ENCODE data around the gene ZNF141.
A peak's percentile ranks its signal among the peaks of the same experiment; 100 is the strongest.
"Not testable (repeated sequence)": the region's sequence is repeated elsewhere in the genome, so short reads cannot be mapped to it uniquely, and the experiment has no call there.

The ZNF141 gene

DNA sequence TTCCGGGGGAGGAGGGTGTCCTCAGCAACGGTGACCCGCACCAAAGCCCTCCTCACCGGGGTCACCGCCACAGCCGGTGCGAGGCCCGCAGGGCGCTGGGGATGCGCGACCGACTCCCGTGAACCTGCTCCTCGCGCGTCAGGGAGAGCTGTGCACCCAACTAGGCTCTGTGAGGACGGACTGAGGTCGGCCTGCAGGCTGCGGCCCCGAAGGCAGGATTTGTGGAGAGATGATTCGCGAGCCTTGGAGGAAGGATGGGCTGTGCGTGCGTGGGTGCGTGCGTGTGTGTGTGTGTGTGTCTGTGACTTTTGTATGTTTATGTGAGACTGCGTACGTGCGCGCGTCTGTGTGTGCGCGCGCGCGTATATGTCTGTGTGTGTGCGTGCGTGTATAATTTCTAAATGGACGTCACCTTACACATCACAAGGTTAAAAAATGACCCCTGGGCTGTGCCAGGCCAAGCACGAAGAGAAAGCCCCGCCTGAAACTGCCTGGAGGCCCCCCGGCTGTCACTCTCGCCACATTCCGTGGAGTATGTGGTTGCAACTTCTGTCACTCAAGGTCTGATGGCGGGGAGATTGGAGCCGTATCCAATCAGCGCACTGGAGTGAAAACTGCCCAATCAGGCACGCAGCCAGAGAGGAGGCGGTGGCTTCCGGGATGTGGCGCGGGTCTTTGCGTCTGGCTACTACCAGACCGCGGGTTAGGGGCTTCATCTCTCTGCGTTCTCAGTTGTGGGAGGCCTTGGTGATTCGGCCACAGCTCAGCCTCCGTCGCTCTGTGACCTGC, at the start of gene ZNF141:
TSS of gene ZNF141 (plus strand) at position 672 of the 789 bp plus-strand sequence. CDS start 170 bp downstream, outside the sequence.
- peak; percentile 99 for DNase-seq (ENCODE audit: low spot score)
- TF ChIP-seq, protein P1, sequence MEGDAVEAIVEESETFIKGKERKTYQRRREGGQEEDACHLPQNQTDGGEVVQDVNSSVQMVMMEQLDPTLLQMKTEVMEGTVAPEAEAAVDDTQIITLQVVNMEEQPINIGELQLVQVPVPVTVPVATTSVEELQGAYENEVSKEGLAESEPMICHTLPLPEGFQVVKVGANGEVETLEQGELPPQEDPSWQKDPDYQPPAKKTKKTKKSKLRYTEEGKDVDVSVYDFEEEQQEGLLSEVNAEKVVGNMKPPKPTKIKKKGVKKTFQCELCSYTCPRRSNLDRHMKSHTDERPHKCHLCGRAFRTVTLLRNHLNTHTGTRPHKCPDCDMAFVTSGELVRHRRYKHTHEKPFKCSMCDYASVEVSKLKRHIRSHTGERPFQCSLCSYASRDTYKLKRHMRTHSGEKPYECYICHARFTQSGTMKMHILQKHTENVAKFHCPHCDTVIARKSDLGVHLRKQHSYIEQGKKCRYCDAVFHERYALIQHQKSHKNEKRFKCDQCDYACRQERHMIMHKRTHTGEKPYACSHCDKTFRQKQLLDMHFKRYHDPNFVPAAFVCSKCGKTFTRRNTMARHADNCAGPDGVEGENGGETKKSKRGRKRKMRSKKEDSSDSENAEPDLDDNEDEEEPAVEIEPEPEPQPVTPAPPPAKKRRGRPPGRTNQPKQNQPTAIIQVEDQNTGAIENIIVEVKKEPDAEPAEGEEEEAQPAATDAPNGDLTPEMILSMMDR (IDR thresholded peaks at IDR 0.05; ENCODE audit: extremely low read depth, missing control alignments): no peak

DNA sequence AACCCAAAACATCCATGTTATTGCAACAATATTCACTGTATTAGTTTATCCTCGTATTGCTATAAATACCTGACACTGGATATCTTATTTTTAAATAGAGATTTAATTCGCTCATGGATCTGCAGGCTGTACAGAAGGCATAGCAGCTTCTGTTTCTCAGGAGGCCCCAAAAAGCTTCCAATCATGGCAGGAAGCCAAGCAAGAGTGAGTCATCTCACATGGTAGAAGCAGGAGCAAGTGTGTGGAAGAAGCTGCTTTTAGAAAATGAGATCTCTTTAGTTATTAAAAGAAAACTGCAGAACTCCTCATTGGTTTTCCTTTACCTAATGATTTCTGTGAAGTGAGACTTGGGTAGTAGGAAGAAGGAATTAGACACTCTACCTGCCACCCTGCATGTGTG, 48.7 kb upstream of the ZNF141 start:
- no peak for DNase-seq (ENCODE audit: low spot score)
- TF ChIP-seq, protein P1 (IDR thresholded peaks at IDR 0.05; ENCODE audit: extremely low read depth, missing control alignments): no peak

DNA sequence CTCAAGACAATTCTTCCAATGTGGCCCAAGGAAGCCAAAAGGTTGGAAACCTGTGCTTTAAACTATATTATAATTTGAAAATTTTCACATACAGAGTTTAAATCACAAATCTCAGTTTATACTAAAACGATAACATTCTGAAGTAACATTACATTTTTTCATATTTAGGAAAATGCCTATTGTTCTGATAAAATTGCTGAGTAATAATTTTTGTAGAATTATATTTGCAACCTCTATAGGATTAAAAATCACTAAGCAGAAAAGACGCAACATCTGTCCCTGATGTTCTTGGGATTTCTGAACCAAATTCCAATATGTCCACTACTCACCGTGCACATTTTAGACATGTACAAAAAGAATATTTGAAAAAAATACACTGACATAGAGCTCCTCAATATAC, 42.9 kb upstream of the ZNF141 start:
- no peak for DNase-seq (ENCODE audit: low spot score)
- TF ChIP-seq, protein P1 (IDR thresholded peaks at IDR 0.05; ENCODE audit: extremely low read depth, missing control alignments): no peak

DNA sequence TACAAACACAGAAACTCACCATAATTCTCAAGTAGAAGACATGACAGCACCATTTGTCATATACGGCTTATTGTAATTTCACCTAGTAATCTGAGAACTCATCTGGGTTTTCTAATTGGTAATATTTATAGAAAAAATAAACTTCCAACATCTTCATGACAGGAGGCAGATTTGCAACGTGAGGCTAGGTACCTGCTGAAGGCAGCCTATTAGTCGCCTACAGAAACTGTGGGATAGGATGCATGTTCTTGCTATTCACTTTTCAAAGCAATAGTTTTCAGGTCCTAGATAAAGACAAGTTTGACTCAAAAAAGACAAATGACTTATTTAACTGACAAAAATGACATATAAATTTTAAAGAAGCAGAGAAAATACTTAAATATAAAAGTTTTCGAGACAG, 35.2 kb upstream of the ZNF141 start:
- TF ChIP-seq, protein P1 (IDR thresholded peaks at IDR 0.05; ENCODE audit: extremely low read depth, missing control alignments): no peak
- DNase-seq (ENCODE audit: low spot score): no peak

DNA sequence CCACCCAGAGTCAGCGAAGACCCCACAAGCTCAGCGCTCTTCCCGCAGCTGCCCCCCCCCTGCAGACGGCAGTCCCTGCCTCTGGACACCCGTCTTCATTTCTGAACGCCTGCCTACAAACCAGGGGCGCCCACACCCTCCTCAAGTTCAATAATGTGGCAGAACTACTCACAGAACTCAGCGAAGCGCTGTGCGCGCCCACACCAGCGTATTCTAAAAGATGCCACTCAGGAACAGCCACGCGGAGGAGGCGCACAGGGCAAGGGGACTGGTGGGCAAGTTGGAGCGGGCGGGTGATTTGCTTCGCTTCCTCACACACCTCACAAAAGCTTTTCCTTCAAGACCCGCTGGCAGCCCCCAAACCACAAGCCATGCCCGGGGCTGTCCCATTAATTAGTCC, 33.1 kb upstream of the ZNF141 start:
- not testable (repeated sequence) for DNase-seq (ENCODE audit: low spot score)

DNA sequence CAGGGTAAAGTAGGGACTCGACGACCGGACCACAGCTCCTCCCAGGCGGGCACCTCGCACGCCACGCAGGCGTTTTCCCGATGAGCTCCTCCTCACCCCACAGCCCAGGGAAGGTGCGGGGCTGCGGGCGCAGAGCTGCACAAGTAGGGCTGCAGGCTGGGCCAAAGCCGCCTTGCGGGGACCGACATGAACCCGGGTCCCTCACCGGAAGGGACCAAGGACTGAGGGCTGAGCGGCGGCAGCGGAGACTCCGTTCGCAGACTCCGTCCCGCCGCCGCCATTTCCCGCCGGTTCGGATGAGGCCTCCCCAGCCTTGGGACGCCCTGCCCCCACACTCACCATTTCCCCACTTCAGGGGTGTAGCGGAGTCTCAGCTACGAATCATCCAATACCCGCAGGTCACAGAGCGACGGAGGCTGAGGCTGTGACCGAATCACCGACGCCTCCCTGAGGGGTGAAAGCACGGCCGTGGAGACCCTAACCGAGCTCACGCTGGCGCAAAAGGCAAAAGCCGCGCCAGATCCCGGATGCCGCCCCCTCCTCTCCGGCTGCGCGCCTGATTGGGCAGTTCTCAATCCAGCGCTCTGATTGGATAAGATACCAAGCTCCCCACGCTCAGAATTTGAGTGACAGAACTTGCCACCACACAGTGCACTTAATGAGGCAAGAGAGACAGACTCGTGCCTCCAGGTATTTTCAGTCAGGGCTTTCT, 32.5 kb upstream of the ZNF141 start, which contains the start of gene ZNF732:
TSS of gene ZNF732 (minus strand) at position 506 of the 712 bp plus-strand sequence. CDS start at position 342, 164 bp downstream.
- TF ChIP-seq, protein P1 (IDR thresholded peaks at IDR 0.05; ENCODE audit: extremely low read depth, missing control alignments): no peak
- no peak for DNase-seq (ENCODE audit: low spot score)

DNA sequence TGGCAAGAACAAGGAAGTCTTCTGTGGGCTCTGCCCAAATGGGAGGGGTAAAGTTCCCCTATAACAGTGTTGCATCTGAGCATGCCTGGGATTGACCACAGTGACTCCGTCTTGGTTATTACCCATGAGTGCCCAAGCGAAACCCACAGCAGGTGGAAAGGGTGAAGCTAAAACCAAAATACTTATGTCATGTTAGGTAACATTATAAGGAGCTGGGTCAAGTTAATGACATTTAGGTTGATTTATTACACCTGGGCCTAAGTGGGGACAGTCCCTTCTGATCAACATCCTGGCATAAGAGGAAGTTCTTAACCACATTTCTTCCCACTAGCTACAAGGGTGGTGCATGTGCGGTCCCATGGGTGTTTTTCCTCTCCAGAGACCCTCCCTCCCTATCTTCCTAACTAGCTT, 31.1 kb upstream of the ZNF141 start:
- TF ChIP-seq, protein P1 (IDR thresholded peaks at IDR 0.05; ENCODE audit: extremely low read depth, missing control alignments): no peak
- peak; percentile 24 for DNase-seq (ENCODE audit: low spot score)
